ENCODE results near the gene CUZD1.
"Not testable (repeated sequence)": the region's sequence is repeated elsewhere in the genome, so short reads cannot be mapped to it uniquely, and the experiment has no call there.

CUZD1 gene, protein sequence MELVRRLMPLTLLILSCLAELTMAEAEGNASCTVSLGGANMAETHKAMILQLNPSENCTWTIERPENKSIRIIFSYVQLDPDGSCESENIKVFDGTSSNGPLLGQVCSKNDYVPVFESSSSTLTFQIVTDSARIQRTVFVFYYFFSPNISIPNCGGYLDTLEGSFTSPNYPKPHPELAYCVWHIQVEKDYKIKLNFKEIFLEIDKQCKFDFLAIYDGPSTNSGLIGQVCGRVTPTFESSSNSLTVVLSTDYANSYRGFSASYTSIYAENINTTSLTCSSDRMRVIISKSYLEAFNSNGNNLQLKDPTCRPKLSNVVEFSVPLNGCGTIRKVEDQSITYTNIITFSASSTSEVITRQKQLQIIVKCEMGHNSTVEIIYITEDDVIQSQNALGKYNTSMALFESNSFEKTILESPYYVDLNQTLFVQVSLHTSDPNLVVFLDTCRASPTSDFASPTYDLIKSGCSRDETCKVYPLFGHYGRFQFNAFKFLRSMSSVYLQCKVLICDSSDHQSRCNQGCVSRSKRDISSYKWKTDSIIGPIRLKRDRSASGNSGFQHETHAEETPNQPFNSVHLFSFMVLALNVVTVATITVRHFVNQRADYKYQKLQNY

GRCh38 chr10:122845783-122846332 lies at the start of gene CUZD1:
Gene CUZD1 (minus strand): TSS chr10:122845857. CDS start chr10:122845843, 14 bp downstream.
- FAIRE-seq (no peak), DNase-seq (ENCODE audit: low spot score) (no peak)

DNA sequence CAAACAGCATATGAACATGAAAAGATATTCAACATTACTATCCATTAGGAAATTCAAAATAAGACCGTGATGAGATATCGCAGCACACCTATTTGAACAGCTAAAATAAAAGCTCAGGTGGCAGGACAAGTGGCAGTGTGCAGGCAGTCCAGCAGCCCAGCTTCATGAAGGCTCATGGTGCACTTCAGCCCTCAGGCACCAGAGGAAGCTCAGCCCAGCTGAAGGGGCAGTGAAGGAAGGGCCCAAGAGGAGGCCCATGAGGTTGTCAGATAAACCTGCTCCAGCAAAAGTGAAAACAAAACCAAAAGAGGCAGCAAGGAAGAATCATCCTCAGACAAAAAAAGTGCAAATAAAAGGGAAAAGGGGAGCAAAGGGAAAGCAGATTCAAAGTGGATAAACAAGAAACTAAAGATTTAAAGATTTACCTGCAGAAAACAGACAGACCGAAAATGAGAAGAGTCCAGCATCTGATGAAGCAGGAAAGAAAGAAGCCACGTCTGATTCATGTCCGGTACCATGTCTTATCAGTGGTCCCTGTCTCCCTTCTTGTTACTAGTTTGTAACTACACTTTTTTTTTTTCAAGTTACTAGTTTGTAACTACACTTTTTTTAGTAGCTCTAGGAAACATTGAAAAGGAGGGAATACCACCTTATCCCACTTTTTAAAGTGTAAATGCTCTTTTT lies 48.7 kb upstream of the CUZD1 start:
- DNase-seq (ENCODE audit: low spot score) (no peak), FAIRE-seq (no peak)

- FAIRE-seq = no peak
These were observed 38.5 kb upstream of the CUZD1 start for GRCh38 chr10:122884166-122884565.

DNA sequence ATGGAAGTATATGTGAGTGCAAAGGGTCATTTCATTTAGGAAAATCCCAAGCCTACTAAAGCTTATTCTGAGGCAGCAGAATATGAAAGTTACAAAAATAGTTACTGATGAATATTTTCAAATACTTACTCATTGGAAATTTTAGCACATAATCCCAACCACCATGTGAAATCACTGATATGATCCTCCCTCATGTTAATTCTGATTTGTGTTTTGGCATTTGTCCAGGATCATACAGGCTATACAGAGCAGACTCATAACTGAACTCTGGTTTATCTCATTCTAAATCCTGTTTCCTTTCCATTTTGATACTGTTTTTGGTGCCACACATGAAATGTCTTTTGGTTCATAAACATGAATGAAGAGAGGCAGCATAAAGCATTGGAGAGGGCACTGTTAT lies 37.1 kb upstream of the CUZD1 start:
- FAIRE-seq (no peak), DNase-seq (ENCODE audit: low spot score) (no peak)

More at GRCh38 chr10:122884166-122884565, 38.5 kb upstream of the CUZD1 start:
- no peak for DNase-seq (ENCODE audit: low spot score)

DNA sequence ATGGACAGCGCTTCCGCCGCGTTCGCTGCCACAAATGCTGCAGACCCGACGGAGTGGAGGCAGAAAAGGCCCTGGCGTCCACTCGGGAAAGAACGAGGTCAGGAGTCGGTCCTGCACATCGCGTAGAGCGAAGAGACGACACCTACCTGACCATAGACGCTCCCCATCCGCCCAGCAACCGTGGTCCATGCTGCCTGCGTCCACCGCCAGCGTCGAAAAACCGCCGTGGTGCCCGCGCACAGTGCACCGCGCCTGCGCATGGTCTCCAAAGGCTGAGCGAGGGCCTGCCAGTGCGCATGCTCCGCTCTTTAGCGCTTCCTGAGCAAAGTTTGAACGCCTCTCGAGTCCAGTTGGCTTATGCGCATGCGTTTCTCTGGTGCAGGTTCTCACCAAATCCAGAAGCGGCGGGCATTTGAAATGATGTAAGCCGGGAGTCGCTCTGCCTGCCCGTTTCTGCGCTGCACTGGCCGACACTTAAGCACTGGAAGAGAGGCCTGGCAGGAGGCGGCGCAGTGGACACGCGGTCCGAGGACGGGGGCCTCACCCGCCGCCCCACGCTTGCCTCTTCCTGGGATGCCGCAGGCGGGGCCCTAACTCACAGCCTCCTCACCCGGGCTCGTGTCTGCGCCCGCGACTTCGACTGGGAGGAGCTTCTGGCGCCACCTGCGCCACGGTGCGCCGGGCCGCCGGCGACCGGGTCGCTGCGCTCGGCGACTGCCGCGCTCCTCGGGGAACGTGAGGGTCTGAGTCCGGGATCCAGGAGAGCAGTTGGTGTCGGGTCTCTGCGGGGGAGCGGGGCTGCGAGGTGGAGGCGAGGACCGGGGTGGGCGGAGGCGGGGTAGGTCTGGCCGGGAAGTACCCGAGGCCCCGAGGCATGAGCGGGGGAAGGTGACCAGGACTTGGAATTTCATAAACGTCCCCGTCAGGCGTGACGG lies 33.9 kb upstream of the CUZD1 start, which contains the start of gene FAM24B:
Gene FAM24B (minus strand): TSS at position 243 of the 935 bp plus-strand sequence. CDS start 29,066 bp downstream, outside the sequence.
- DNase-seq (ENCODE audit: low spot score) (no peak), FAIRE-seq (no peak)

DNA sequence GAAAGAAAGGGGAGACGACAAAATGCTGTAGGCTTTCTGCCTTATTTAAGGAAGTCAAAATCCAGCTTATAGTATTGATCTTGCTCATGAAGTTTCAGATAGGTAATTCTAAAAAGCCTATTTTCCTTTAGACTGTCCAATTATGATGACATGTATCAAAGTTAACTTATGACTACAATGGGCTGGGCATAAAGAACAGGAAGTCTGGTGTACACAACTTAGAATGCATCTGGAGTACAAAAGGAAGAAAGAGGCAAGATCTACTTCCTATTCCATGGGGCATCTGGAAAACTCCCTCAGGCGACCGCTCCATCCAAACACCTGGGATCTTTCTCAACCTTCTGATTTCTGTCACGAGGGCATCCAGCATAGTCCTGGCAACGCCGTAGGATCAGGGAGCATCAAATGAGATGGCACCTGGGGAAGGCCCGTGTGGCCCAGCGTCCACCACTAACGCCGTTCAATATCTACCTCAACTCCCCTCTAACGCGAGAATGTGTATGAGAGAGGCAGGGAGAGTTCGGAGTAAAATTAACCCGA lies 33.2 kb upstream of the CUZD1 start:
- no peak for DNase-seq (ENCODE audit: low spot score)
- FAIRE-seq = no peak

- no peak for FAIRE-seq
- DNase-seq (ENCODE audit: low spot score) = no peak
These were observed 31.6 kb upstream of the CUZD1 start for GRCh38 chr10:122877264-122877663.

- no peak for DNase-seq (ENCODE audit: low spot score)
- FAIRE-seq = no peak
These were observed 30.8 kb upstream of the CUZD1 start for GRCh38 chr10:122876467-122876855.

DNA sequence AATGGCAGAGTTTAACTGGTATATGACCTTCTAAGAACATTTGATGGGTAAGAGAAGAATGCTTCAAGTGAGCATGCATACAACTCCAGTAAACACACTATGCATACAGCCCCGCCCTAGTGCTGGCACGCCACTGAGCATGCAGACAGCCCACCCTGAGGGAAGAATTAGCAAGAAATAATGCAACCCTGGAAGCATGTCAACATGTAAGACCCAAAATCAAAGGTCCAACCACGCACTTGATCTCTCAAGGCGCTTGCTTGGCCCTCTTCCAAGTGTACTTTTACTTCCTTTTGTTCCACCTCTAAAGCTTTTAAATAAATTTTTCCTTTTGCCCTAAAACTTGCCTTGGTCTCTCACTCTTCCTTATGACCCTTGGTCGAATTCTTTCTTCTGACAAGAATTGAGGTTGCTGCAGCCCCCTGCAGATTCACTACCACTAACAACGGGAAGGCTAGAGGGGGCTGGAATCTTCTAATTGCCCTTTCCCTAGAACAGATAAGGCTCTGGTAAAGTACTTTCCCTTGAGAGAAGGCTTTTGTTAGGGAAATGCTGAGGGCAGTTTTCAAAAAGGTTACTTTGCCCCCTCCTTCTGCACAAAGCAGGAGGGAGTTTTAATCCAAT lies 30.3 kb upstream of the CUZD1 start:
- no peak for FAIRE-seq
- DNase-seq (ENCODE audit: low spot score) = no peak

GRCh38 chr10:122871947-122872346 lies 26.3 kb upstream of the CUZD1 start:
- FAIRE-seq; DNase-seq (ENCODE audit: low spot score): not testable (repeated sequence)

DNA sequence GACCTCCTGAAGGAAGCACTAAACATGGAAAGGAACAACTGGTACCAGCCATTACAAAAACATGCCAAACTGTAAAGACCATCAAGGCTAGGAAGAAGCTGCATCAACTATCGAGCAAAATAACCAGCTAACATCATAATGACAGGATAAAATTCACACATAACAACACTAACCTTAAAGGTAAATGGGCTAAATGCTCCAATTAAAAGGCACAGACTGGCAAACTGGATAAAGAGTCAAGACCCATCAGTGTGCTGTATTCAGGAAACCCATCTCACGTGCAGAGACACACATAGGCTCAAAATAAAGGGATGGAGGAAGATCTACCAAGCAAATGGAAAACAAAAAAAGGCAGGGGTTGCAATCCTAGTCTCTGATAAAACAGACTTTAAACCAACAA lies 23.1 kb upstream of the CUZD1 start:
- FAIRE-seq; DNase-seq (ENCODE audit: low spot score): not testable (repeated sequence)

DNA sequence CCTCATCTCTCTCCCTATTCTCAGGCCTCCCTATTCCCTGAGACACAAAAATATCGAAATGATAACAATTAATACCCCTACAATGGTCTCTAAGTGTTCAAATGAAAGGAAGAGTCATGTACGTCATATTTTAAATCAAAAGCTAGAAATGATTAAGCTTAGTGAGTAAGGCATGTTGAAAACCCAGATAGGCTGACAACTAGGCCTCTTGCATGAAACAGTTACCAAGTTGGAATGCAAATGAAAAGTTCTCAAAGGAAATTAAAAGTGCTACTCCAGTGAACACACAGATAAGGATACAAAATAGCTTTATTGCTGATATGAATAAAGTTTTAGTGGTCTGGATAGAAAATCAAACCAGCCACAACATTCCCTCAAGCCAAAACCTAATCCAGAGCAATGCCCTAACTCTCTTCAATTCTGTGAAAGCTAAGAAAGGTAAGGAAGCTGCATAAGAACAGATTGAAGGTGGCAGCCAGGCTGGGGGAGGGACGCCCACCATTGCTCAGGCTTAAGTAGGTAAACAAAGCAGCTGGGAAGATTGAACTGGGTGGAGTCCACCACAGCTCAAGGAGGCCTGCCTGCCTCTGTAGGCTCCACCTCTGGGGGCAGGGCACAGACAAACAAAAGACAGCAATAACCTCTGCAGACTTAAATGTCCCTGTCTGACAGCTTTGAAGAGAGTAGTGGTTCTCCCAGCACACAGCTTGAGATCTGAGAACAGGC lies 21.3 kb upstream of the CUZD1 start:
- not testable (repeated sequence) for FAIRE-seq; DNase-seq (ENCODE audit: low spot score)

GRCh38 chr10:122864901-122865300 lies 19.2 kb upstream of the CUZD1 start:
- DNase-seq (ENCODE audit: low spot score) = no peak
- no peak for FAIRE-seq

DNA sequence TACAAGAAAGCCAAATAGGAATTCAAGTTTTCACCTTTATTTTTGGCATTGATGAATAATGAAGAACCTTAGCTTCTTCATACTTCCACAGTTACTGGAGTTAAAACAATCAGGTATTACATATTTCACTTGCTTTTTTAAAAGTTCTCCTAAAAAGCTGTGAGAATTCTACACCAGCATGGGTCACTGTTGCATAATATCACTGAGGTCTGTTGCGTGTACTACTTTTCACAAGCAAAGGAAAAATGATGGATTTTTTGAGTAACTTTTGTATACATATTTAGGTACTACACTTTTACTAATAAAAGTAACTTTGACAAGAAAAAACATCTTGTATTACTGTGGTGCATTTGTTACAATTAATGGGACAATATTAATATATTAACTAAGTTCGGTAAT lies 18.5 kb upstream of the CUZD1 start:
- FAIRE-seq = no peak
- DNase-seq (ENCODE audit: low spot score) = no peak

DNA sequence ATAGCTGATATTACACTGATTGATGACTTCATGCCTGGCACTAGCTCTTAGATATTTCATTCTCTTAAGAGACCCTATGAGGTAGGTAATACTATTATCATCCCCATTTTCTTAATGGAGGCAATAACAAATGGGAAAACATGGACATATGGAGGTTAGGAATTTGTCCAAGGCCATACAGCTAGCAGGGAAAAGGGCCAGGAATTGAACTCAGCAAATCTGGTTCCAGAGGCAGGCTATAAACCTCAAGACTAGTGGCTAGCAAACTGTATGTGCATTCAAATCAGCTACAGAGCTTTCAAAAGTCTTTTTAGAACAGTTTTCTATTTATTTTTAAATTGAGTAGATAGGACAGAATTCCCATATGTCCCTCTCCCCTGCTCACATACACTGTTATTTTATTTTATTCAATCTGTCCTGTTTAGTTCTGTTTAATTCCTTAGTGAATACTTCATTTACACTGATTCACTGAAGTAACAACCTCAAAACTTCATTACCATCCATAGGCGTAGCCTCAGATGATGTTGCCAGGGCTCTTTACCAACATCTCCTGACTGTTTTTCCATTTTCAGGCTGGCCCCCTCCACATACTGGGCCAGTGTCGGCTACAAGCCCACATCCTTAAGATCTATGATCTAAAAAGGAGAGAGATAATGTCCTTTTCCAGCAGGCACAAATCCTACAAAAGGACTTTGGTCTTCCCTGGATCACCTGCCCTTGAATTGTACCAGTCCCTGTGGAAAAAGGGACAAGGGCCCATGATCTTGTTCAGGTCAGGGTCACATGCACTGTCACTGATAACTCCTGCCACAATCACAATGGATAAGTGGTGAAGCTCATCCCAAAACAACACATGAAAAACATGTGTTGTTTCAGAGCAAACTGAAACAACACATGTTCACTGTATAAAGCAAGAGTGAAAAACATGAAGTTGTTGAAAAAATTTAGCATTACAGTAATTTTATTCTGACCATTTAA lies 17.8 kb upstream of the CUZD1 start:
- no peak for FAIRE-seq
- no peak for DNase-seq (ENCODE audit: low spot score)

GRCh38 chr10:122861711-122862161 lies 16.1 kb upstream of the CUZD1 start:
- FAIRE-seq (peak; percentile 73), DNase-seq (ENCODE audit: low spot score) (peak; percentile 70)

DNA sequence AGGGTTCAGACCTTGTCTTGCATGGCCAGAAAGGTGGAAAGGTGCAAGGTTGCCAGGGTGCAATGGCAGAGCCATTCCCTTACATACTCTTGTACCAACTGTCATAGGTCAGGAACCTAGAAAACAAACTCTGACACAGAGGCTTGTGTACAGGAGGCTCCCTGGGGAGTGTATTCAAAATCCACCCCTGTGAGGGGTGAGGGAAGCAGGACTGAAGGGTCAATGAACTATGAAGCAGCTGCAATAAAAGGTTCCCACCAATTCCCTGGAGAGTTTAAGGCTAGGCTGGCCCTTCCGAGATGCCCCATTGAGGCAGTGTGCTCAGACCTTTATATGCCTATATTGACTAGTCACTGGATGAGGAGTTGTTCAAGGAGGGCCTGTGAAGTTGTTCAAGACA lies 13.9 kb upstream of the CUZD1 start:
- DNase-seq (ENCODE audit: low spot score) (no peak), FAIRE-seq (no peak)

GRCh38 chr10:122858042-122858441 lies 12.4 kb upstream of the CUZD1 start:
- not testable (repeated sequence) for FAIRE-seq; DNase-seq (ENCODE audit: low spot score)
